ENCODE data around the gene SLMAP.
"Not testable (repeated sequence)": the region's sequence is repeated elsewhere in the genome, so short reads cannot be mapped to it uniquely, and the experiment has no call there.

DNA sequence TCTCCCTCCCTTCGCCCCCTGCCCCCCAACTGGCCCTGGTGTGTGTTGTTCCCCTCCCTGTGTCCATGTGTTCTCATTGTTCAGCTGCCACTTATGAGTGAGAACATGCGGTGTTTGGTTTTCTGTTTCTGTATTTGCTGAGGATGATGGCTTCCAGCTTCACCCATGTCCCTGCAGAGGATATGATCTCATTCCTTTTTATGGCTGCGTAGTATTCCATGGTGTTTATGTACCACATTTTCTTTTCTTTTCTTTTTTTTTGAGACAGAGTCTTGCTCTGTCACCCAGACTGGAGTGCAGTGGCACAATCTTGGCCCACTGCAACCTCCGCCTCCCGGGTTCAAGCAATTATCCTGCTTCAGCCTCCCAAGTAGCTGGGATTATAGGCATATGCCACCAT lies 50.1 kb downstream of the SLMAP start:
- TF ChIP-seq, protein P1, sequence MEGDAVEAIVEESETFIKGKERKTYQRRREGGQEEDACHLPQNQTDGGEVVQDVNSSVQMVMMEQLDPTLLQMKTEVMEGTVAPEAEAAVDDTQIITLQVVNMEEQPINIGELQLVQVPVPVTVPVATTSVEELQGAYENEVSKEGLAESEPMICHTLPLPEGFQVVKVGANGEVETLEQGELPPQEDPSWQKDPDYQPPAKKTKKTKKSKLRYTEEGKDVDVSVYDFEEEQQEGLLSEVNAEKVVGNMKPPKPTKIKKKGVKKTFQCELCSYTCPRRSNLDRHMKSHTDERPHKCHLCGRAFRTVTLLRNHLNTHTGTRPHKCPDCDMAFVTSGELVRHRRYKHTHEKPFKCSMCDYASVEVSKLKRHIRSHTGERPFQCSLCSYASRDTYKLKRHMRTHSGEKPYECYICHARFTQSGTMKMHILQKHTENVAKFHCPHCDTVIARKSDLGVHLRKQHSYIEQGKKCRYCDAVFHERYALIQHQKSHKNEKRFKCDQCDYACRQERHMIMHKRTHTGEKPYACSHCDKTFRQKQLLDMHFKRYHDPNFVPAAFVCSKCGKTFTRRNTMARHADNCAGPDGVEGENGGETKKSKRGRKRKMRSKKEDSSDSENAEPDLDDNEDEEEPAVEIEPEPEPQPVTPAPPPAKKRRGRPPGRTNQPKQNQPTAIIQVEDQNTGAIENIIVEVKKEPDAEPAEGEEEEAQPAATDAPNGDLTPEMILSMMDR (IDR thresholded peaks at IDR 0.05; ENCODE audit: borderline replicate concordance, extremely low read depth, low read length, poor library complexity, severe bottlenecking), result not testable (repeated sequence)
- TF ChIP-seq EZH2 (IDR thresholded peaks at IDR 0.05; ENCODE audit: borderline replicate concordance, low read depth, low read length, severe bottlenecking), result not testable (repeated sequence)
